Cardiac fibroblast (primary cell): Measurements from ENCODE around the gene WFDC1.

Source experiments
- DNase-seq, 2 donors: peaks; one replicate each; pipeline versions ENCODE4 v3.0.0 to v3.0.0-alpha.2; 2010; ENCODE audit warnings: low read depth in 2 of 2
- H3K4me3 ChIP-seq, 2 donors: replicated peaks in 1 of 2; 1 replicate in 1 of 2; 2 replicates in 1 of 2; pipeline ENCODE4 v1.5.1; 2011; ENCODE audit warnings: low read depth in 2 of 2, low read length in 2 of 2, mild to moderate bottlenecking in 2 of 2, moderate library complexity in 1 of 2
- CTCF ChIP-seq: IDR thresholded peaks from one replicate; pipeline ENCODE4 v1.5.1; 2011; ENCODE audit warnings: low read depth, mild to moderate bottlenecking, low read length, inconsistent platforms

The WFDC1 gene

GRCh38 chr16:84373907-84374489 is 79.3 kb downstream of the WFDC1 start:
- no peak for TF ChIP-seq CTCF
- no peak for DNase-seq
- H3K4me3 ChIP-seq, result no peak overlapping the region

GRCh38 chr16:84378099-84378498 is 83.4 kb downstream of the WFDC1 start:
- no peak overlapping the region for H3K4me3 ChIP-seq
- no peak for TF ChIP-seq CTCF
- no peak for DNase-seq

- H3K4me3 ChIP-seq, result no peak overlapping the region
- TF ChIP-seq CTCF, result no peak
- no peak for DNase-seq
Observed at GRCh38 chr16:84378567-84378966, 83.9 kb downstream of the WFDC1 start.

- DNase-seq, result peak in 1 of 2 donors; percentile 15
- TF ChIP-seq CTCF, result no peak
- H3K4me3 ChIP-seq, result no peak overlapping the region
Observed at GRCh38 chr16:84379008-84379708, 84.5 kb downstream of the WFDC1 start.
